ENCODE measurements around the gene DOHH. TPM values are rescaled to one million over a fixed set of nuclear protein-coding genes. Genes with fewer than 3 reads are reported as not detected.

The DOHH gene
- total RNA-seq, 1 donor = 8.3 TPM

GRCh38 chr19:3544058-3544376 lies 43.5 kb upstream of the DOHH start:
- H3K4me1 ChIP-seq (ENCODE audit: insufficient read depth, low read length) = no peaks in the 10 kb centered on the region

GRCh38 chr19:3543150-3544057 lies 42.9 kb upstream of the DOHH start:
- no peak overlapping the region for H2AFZ ChIP-seq (ENCODE audit: low read length)
- no peak for TF ChIP-seq CTCF (IDR thresholded peaks at IDR 0.05; ENCODE audit: extremely low read depth, low read depth, low read length)
- H3K4me2 ChIP-seq (ENCODE audit: insufficient read depth, low read length) = no peak overlapping the region
- H3K9me3 ChIP-seq (ENCODE audit: low read depth, low read length) = no peaks in the 10 kb centered on the region
- peak; percentile 87 for DNase-seq (ENCODE audit: insufficient read length, low spot score, missing footprints)
- no peaks in the 10 kb centered on the region for H3K4me1 ChIP-seq (ENCODE audit: insufficient read depth, low read length)
- H4K20me1 ChIP-seq (ENCODE audit: insufficient read depth, low read length) = peaks cover 17% of the 10 kb centered on the region
- H3K79me2 ChIP-seq (ENCODE audit: insufficient read depth, low read length) = peaks cover 4% of the 10 kb centered on the region
- H3K27me3 ChIP-seq (ENCODE audit: insufficient read depth, low read length) = no peaks in the 10 kb centered on the region
- no peak overlapping the region for H3K4me3 ChIP-seq (ENCODE audit: insufficient read depth, low read length)
- H3K36me3 ChIP-seq (ENCODE audit: insufficient read depth, low read length) = peaks cover 16% of the 10 kb centered on the region
- no peak overlapping the region for H3K27ac ChIP-seq (ENCODE audit: low read depth, low read length)

More at GRCh38 chr19:3544058-3544376, 43.5 kb upstream of the DOHH start:
- Histone ChIP-seq H3K79me2 (ENCODE audit: insufficient read depth, low read length) (peaks cover 8% of the 10 kb centered on the region), H3K9me3 (ENCODE audit: low read depth, low read length) (no peaks in the 10 kb centered on the region), H3K27ac (ENCODE audit: low read depth, low read length) (no peak overlapping the region), H3K4me2 (ENCODE audit: insufficient read depth, low read length) (no peak overlapping the region), H2AFZ (ENCODE audit: low read length) (no peak overlapping the region), H3K27me3 (ENCODE audit: insufficient read depth, low read length) (no peaks in the 10 kb centered on the region), H4K20me1 (ENCODE audit: insufficient read depth, low read length) (peaks cover 17% of the 10 kb centered on the region), H3K36me3 (ENCODE audit: insufficient read depth, low read length) (peaks cover 16% of the 10 kb centered on the region), H3K4me3 (ENCODE audit: insufficient read depth, low read length) (no peak overlapping the region)
- TF ChIP-seq CTCF (IDR thresholded peaks at IDR 0.05; ENCODE audit: extremely low read depth, low read depth, low read length) = no peak
- no peak for DNase-seq (ENCODE audit: insufficient read length, low spot score, missing footprints)

GRCh38 chr19:3539756-3540118 lies 39.3 kb upstream of the DOHH start:
- H3K4me2 ChIP-seq (ENCODE audit: insufficient read depth, low read length) = no peak overlapping the region
- H2AFZ ChIP-seq (ENCODE audit: low read length) = no peak overlapping the region
- no peaks in the 10 kb centered on the region for H3K79me2 ChIP-seq (ENCODE audit: insufficient read depth, low read length)
- H3K9me3 ChIP-seq (ENCODE audit: low read depth, low read length) = no peaks in the 10 kb centered on the region
- peaks cover 14% of the 10 kb centered on the region for H4K20me1 ChIP-seq (ENCODE audit: insufficient read depth, low read length)
- no peak overlapping the region for H3K27ac ChIP-seq (ENCODE audit: low read depth, low read length)
- DNase-seq (ENCODE audit: insufficient read length, low spot score, missing footprints) = no peak
- no peak for TF ChIP-seq CTCF (IDR thresholded peaks at IDR 0.05; ENCODE audit: extremely low read depth, low read depth, low read length)
- peaks cover 14% of the 10 kb centered on the region for H3K36me3 ChIP-seq (ENCODE audit: insufficient read depth, low read length)
- no peaks in the 10 kb centered on the region for H3K27me3 ChIP-seq (ENCODE audit: insufficient read depth, low read length)
- H3K4me3 ChIP-seq (ENCODE audit: insufficient read depth, low read length) = no peak overlapping the region
- H3K4me1 ChIP-seq (ENCODE audit: insufficient read depth, low read length) = no peaks in the 10 kb centered on the region

GRCh38 chr19:3538965-3539755 lies 38.7 kb upstream of the DOHH start, which contains the start of gene TEKTIP1:
Gene TEKTIP1, plus strand, starts transcription at chr19:3539174. Its CDS starts 4 bp downstream, at chr19:3539178.
- peak; percentile 93 for DNase-seq (ENCODE audit: insufficient read length, low spot score, missing footprints)
- Histone ChIP-seq H4K20me1 (ENCODE audit: insufficient read depth, low read length) (peaks cover 14% of the 10 kb centered on the region), H3K27ac (ENCODE audit: low read depth, low read length) (no peak within 1 kb of the TSS), H3K4me3 (ENCODE audit: insufficient read depth, low read length) (no peak within 1 kb of the TSS), H3K27me3 (ENCODE audit: insufficient read depth, low read length) (no peaks in the 10 kb centered on the region), H3K9me3 (ENCODE audit: low read depth, low read length) (no peaks in the 10 kb centered on the region), H3K79me2 (ENCODE audit: insufficient read depth, low read length) (no peaks in the 10 kb centered on the region), H3K4me2 (ENCODE audit: insufficient read depth, low read length) (no peak within 1 kb of the TSS), H3K36me3 (ENCODE audit: insufficient read depth, low read length) (peaks cover 14% of the 10 kb centered on the region), H2AFZ (ENCODE audit: low read length) (no peak within 1 kb of the TSS), H3K4me1 (ENCODE audit: insufficient read depth, low read length) (no peaks in the 10 kb centered on the region)
- TF ChIP-seq CTCF (IDR thresholded peaks at IDR 0.05; ENCODE audit: extremely low read depth, low read depth, low read length) = no peak
